Activated CD4-positive, alpha-beta T cell treated with anti-CD3 and anti-CD28 coated beads, Interleukin-2, amount 10 ng/mL, durations not matched to agents 7 days and 5 days (primary cell): Measurements from ENCODE around the gene NAV2. TPM values are rescaled to one million over a fixed set of nuclear protein-coding genes. Genes with fewer than 3 reads are reported as not detected.

Experiments used
- CTCF ChIA-PET: fragments of 350-600 bp; sonication (Branson Sonifier 250); formaldehyde crosslinking; loops from one replicate; lab custom pipeline; 2021; ENCODE audit warnings: antibody characterized with exemption; lab: Charles Lee
- POLR2A ChIA-PET: fragments of 350-600 bp; sonication (Branson Sonifier 250); formaldehyde crosslinking; loops from one replicate; lab custom pipeline; 2021; ENCODE audit warnings: antibody characterized with exemption; lab: Charles Lee
- DNase-seq: peaks from one replicate; pipeline ENCODE4 v3.0.0-alpha.2; 2020
- H3K27ac Mint-ChIP-seq: one replicate; pipeline ENCODE4 v1.8.0; 2021; ENCODE audit warnings: mild to moderate bottlenecking, moderate library complexity, mixed read lengths
- H3K27me3 Mint-ChIP-seq: one replicate; pipeline ENCODE4 v1.8.0; 2021; ENCODE audit warnings: mixed read lengths
- H3K36me3 Mint-ChIP-seq: one replicate; pipeline ENCODE4 v1.8.0; 2021; ENCODE audit warnings: low read depth, mixed read lengths
- H3K4me1 Mint-ChIP-seq: one replicate; pipeline ENCODE4 v1.8.0; 2021; ENCODE audit warnings: mixed read lengths
- H3K4me3 Mint-ChIP-seq: one replicate; pipeline ENCODE4 v1.8.0; 2021; ENCODE audit warnings: mild to moderate bottlenecking, moderate library complexity, mixed read lengths
- H3K9me3 Mint-ChIP-seq: one replicate; pipeline ENCODE4 v1.8.0; 2021; ENCODE audit warnings: mixed read lengths
- total RNA-seq, 2 experiments: library from RNA; stranded (reverse); gene quantifications; one replicate each; pipeline ENCODE4 v1.2.3, GENCODE V29; 2021

The NAV2 gene
- total RNA-seq, 2 experiments from 2014 or later: 0.29 to 1.1 TPM

- no peaks in the 10 kb centered on the region for H3K4me1 Mint-ChIP-seq
- no peak overlapping the region for H3K4me3 Mint-ChIP-seq
- H3K27ac Mint-ChIP-seq: no peak overlapping the region
- H3K27me3 Mint-ChIP-seq: no peaks in the 10 kb centered on the region
- POLR2A ChIA-PET: no interaction called here
- H3K9me3 Mint-ChIP-seq: no peaks in the 10 kb centered on the region
- H3K36me3 Mint-ChIP-seq: no peaks in the 10 kb centered on the region
- no peak for DNase-seq
- CTCF ChIA-PET: interaction anchor here (1.6 kb wide), 2 partner anchors 8 to 11 kb away, joined by 4 to 5 read pairs; no protein-coding TSS in a partner anchor
Measured at GRCh38 chr11:20055312-20055711, 342.7 kb downstream of the NAV2 start.

GRCh38 chr11:20056109-20056949 is 343.7 kb downstream of the NAV2 start:
- POLR2A ChIA-PET: no interaction called here
- Mint-ChIP-seq H3K4me1 (no peaks in the 10 kb centered on the region), H3K36me3 (no peaks in the 10 kb centered on the region), H3K9me3 (no peaks in the 10 kb centered on the region), H3K27ac (no peak overlapping the region), H3K4me3 (no peak overlapping the region), H3K27me3 (peaks cover 4% of the 10 kb centered on the region)
- CTCF ChIA-PET: interaction anchor here (1.6 kb wide), 2 partner anchors 7 to 12 kb away, joined by 4 to 5 read pairs; no protein-coding TSS in a partner anchor
- DNase-seq: no peak

- H3K27ac Mint-ChIP-seq: no peak overlapping the region
- CTCF ChIA-PET: no interaction called here
- H3K9me3 Mint-ChIP-seq: no peaks in the 10 kb centered on the region
- no peak overlapping the region for H3K4me3 Mint-ChIP-seq
- POLR2A ChIA-PET: no interaction called here
- no peaks in the 10 kb centered on the region for H3K36me3 Mint-ChIP-seq
- H3K4me1 Mint-ChIP-seq: no peaks in the 10 kb centered on the region
- DNase-seq: no peak
- H3K27me3 Mint-ChIP-seq: peaks cover 4% of the 10 kb centered on the region
Measured at GRCh38 chr11:20056950-20057943, 344.6 kb downstream of the NAV2 start.

GRCh38 chr11:20058749-20059458 is 346.3 kb downstream of the NAV2 start:
- Mint-ChIP-seq H3K4me3 (no peak overlapping the region), H3K4me1 (no peaks in the 10 kb centered on the region), H3K27ac (no peak overlapping the region), H3K36me3 (no peaks in the 10 kb centered on the region), H3K9me3 (no peaks in the 10 kb centered on the region), H3K27me3 (peaks cover 4% of the 10 kb centered on the region)
- ChIA-PET POLR2A (no interaction called here), CTCF (no interaction called here)
- no peak for DNase-seq

- no peak overlapping the region for H3K27ac Mint-ChIP-seq
Measured at GRCh38 chr11:20059587-20060021, 347.0 kb downstream of the NAV2 start.

GRCh38 chr11:20060181-20060580 is 347.5 kb downstream of the NAV2 start:
- H3K4me3 Mint-ChIP-seq: no peak overlapping the region
- no peaks in the 10 kb centered on the region for H3K9me3 Mint-ChIP-seq
- no peak overlapping the region for H3K27ac Mint-ChIP-seq
- H3K27me3 Mint-ChIP-seq: peaks cover 4% of the 10 kb centered on the region
- H3K4me1 Mint-ChIP-seq: no peaks in the 10 kb centered on the region
- ChIA-PET POLR2A (no interaction called here), CTCF (no interaction called here)
- H3K36me3 Mint-ChIP-seq: no peaks in the 10 kb centered on the region
- no peak for DNase-seq

More at GRCh38 chr11:20059587-20060021, 347.0 kb downstream of the NAV2 start:
- DNase-seq: no peak
- Mint-ChIP-seq H3K4me1 (no peaks in the 10 kb centered on the region), H3K4me3 (no peak overlapping the region), H3K9me3 (no peaks in the 10 kb centered on the region), H3K36me3 (no peaks in the 10 kb centered on the region), H3K27me3 (peaks cover 4% of the 10 kb centered on the region)
- ChIA-PET CTCF (no interaction called here), POLR2A (no interaction called here)

- H3K9me3 Mint-ChIP-seq: no peaks in the 10 kb centered on the region
- no peaks in the 10 kb centered on the region for H3K36me3 Mint-ChIP-seq
- POLR2A ChIA-PET: no interaction called here
- H3K27ac Mint-ChIP-seq: no peak overlapping the region
- CTCF ChIA-PET: no interaction called here
- H3K27me3 Mint-ChIP-seq: peaks cover 4% of the 10 kb centered on the region
- H3K4me3 Mint-ChIP-seq: no peak overlapping the region
- no peak for DNase-seq
- H3K4me1 Mint-ChIP-seq: no peaks in the 10 kb centered on the region
Measured at GRCh38 chr11:20060647-20061205, 348.1 kb downstream of the NAV2 start.

- no peak overlapping the region for H3K4me3 Mint-ChIP-seq
- DNase-seq: no peak
- ChIA-PET POLR2A (no interaction called here), CTCF (no interaction called here)
- peaks cover 6% of the 10 kb centered on the region for H3K27me3 Mint-ChIP-seq
- H3K9me3 Mint-ChIP-seq: no peaks in the 10 kb centered on the region
- no peak overlapping the region for H3K27ac Mint-ChIP-seq
- no peaks in the 10 kb centered on the region for H3K4me1 Mint-ChIP-seq
- H3K36me3 Mint-ChIP-seq: no peaks in the 10 kb centered on the region
Measured at GRCh38 chr11:20061776-20062175, 349.1 kb downstream of the NAV2 start.

- no peak overlapping the region for H3K4me3 Mint-ChIP-seq
- H3K36me3 Mint-ChIP-seq: no peaks in the 10 kb centered on the region
- H3K27me3 Mint-ChIP-seq: peaks cover 6% of the 10 kb centered on the region
- POLR2A ChIA-PET: no interaction called here
- CTCF ChIA-PET: no interaction called here
- no peaks in the 10 kb centered on the region for H3K4me1 Mint-ChIP-seq
- no peak overlapping the region for H3K27ac Mint-ChIP-seq
- H3K9me3 Mint-ChIP-seq: no peaks in the 10 kb centered on the region
- no peak for DNase-seq
Measured at GRCh38 chr11:20064961-20065405, 352.3 kb downstream of the NAV2 start.

GRCh38 chr11:20065406-20065805 is 352.8 kb downstream of the NAV2 start:
- ChIA-PET CTCF (no interaction called here), POLR2A (no interaction called here)
- Mint-ChIP-seq H3K36me3 (no peaks in the 10 kb centered on the region), H3K27me3 (peaks cover 6% of the 10 kb centered on the region), H3K4me3 (no peak overlapping the region), H3K4me1 (no peaks in the 10 kb centered on the region), H3K9me3 (no peaks in the 10 kb centered on the region), H3K27ac (no peak overlapping the region)
- DNase-seq: no peak

- Mint-ChIP-seq H3K9me3 (no peaks in the 10 kb centered on the region), H3K36me3 (no peaks in the 10 kb centered on the region), H3K27ac (no peak overlapping the region), H3K4me3 (no peak overlapping the region), H3K4me1 (no peaks in the 10 kb centered on the region), H3K27me3 (peaks cover 2% of the 10 kb centered on the region)
- POLR2A ChIA-PET: no interaction called here
- CTCF ChIA-PET: no interaction called here
- no peak for DNase-seq
Measured at GRCh38 chr11:20066013-20066782, 353.6 kb downstream of the NAV2 start.

GRCh38 chr11:20066783-20067156 is 354.1 kb downstream of the NAV2 start:
- Mint-ChIP-seq H3K9me3 (no peaks in the 10 kb centered on the region), H3K27me3 (peaks cover 4% of the 10 kb centered on the region), H3K4me1 (no peaks in the 10 kb centered on the region), H3K27ac (no peak overlapping the region), H3K4me3 (no peak overlapping the region), H3K36me3 (no peaks in the 10 kb centered on the region)
- ChIA-PET POLR2A (no interaction called here), CTCF (no interaction called here)
- no peak for DNase-seq
